Trophoblast cell (in vitro differentiated cells and primary cell): ENCODE data around the gene MT4.
"Not testable (repeated sequence)": the region's sequence is repeated elsewhere in the genome, so short reads cannot be mapped to it uniquely, and the experiment has no call there.

Source experiments
- DNase-seq, 2 donors: peaks; one replicate each; pipeline ENCODE4 v3.0.0-alpha.2; 2016
- H2AFZ ChIP-seq: 2 replicates; pipeline ENCODE4 v1.6.1; 2013; ENCODE audit warnings: low read length, moderate library complexity, mild to moderate bottlenecking; ENCODE audit not compliant: insufficient read depth, poor library complexity
- H2AK5ac ChIP-seq: 2 replicates; pipeline ENCODE4 v1.6.1; 2013; ENCODE audit warnings: mild to moderate bottlenecking, low read length
- H2BK120ac ChIP-seq: 2 replicates; pipeline ENCODE4 v1.6.1; 2013; ENCODE audit warnings: low read length, mild to moderate bottlenecking, moderate library complexity; ENCODE audit not compliant: insufficient read depth, poor library complexity
- H2BK12ac ChIP-seq: 2 replicates; pipeline ENCODE4 v1.6.1; 2013; ENCODE audit warnings: mild to moderate bottlenecking, low read length, moderate library complexity
- H2BK5ac ChIP-seq: 2 replicates; pipeline ENCODE4 v1.6.1; 2013; ENCODE audit warnings: low read length, low read depth, moderate library complexity, mild to moderate bottlenecking; ENCODE audit not compliant: poor library complexity
- H3K14ac ChIP-seq: 2 replicates; pipeline ENCODE4 v1.6.1; 2013; ENCODE audit warnings: mild to moderate bottlenecking, low read length
- H3K18ac ChIP-seq: 2 replicates; pipeline ENCODE4 v1.6.1; 2013; ENCODE audit warnings: mild to moderate bottlenecking, low read length
- H3K23ac ChIP-seq: 2 replicates; pipeline ENCODE4 v1.6.1; 2013; ENCODE audit warnings: low read length
- H3K27ac ChIP-seq: 2 replicates; pipeline ENCODE4 v1.5.1; 2013; ENCODE audit warnings: low read depth, mild to moderate bottlenecking, inconsistent platforms, low read length, moderate library complexity
- H3K27me3 ChIP-seq: 2 replicates; pipeline ENCODE4 v1.6.1; 2013; ENCODE audit warnings: inconsistent platforms, mild to moderate bottlenecking, low read length, moderate library complexity; ENCODE audit not compliant: insufficient read depth
- H3K36me3 ChIP-seq, 2 experiments: 1 replicate in 1 of 2; 2 replicates in 1 of 2; pipeline ENCODE4 v1.6.1; 2013; ENCODE audit warnings: low read length in 2 of 2, mild to moderate bottlenecking in 2 of 2, moderate library complexity in 1 of 2; ENCODE audit not compliant: insufficient read depth in 2 of 2, control insufficient read depth in 1 of 2
- H3K4ac ChIP-seq: 2 replicates; pipeline ENCODE4 v1.6.1; 2013; ENCODE audit warnings: low read depth, mild to moderate bottlenecking, low read length, moderate library complexity
- H3K4me1 ChIP-seq, 2 experiments: 1 replicate in 1 of 2; 2 replicates in 1 of 2; pipeline ENCODE4 v1.6.1; 2013; ENCODE audit warnings: low read length in 2 of 2, mild to moderate bottlenecking in 2 of 2, moderate library complexity in 1 of 2; ENCODE audit not compliant: insufficient read depth in 2 of 2, control insufficient read depth in 1 of 2
- H3K4me2 ChIP-seq: 2 replicates; pipeline ENCODE4 v1.6.1; 2013; ENCODE audit warnings: inconsistent platforms, mild to moderate bottlenecking, low read length, moderate library complexity
- H3K4me3 ChIP-seq: 2 replicates; pipeline ENCODE4 v1.5.1; 2013; ENCODE audit warnings: mild to moderate bottlenecking, low read depth, low read length, inconsistent platforms
- H3K79me1 ChIP-seq: one replicate; pipeline ENCODE4 v1.6.1; 2013; ENCODE audit warnings: low read length
- H3K79me2 ChIP-seq: 2 replicates; pipeline ENCODE4 v1.6.1; 2013; ENCODE audit warnings: low read length, mild to moderate bottlenecking; ENCODE audit not compliant: control insufficient read depth, insufficient read depth, poor library complexity
- H3K9ac ChIP-seq: 2 replicates; pipeline ENCODE4 v1.6.1; 2013; ENCODE audit warnings: mild to moderate bottlenecking, low read length
- H3K9me3 ChIP-seq: 2 replicates; pipeline ENCODE4 v1.6.1; 2013; ENCODE audit warnings: low read depth, mild to moderate bottlenecking, control low read depth, inconsistent platforms, low read length; ENCODE audit not compliant: insufficient read depth
- H4K12ac ChIP-seq: 2 replicates; pipeline ENCODE4 v1.6.1; 2013; ENCODE audit warnings: low read depth, mild to moderate bottlenecking, low read length, moderate library complexity
- H4K8ac ChIP-seq: 2 replicates; pipeline ENCODE4 v1.6.1; 2013; ENCODE audit warnings: low read depth, mild to moderate bottlenecking, low read length, moderate library complexity
- H4K91ac ChIP-seq: one replicate; pipeline ENCODE4 v1.6.1; 2013; ENCODE audit warnings: low read depth, mild to moderate bottlenecking, low read length, moderate library complexity
- WGBS: extraction: QIAGEN DNeasy Blood & Tissue Kit; methylation state at CpG from one replicate; pipeline ENCODE4 v1.1.7; 2013; ENCODE audit warnings: missing lambda C conversion rate; ENCODE audit not compliant: insufficient read length, insufficient coverage; ENCODE audit errors: extremely low coverage; 5-methylcytosine and 5-hydroxymethylcytosine counted together

Gene MT4

GRCh38 chr16:56580391-56581048 is 15.6 kb downstream of the MT4 start:
- Histone ChIP-seq H3K79me2 (no peaks in the 10 kb centered on the region), H3K18ac (no peak overlapping the region), H3K79me1 (no peaks in the 10 kb centered on the region), H4K8ac (no peak overlapping the region), H3K4me1 (peaks cover 0 to 2% of the 10 kb centered on the region in 2 experiments), H3K4me2 (no peak overlapping the region), H2BK12ac (no peak overlapping the region), H3K27me3 (peaks cover 3% of the 10 kb centered on the region), H2AK5ac (no peak overlapping the region), H3K9me3 (peaks cover 2% of the 10 kb centered on the region), H4K12ac (no peak overlapping the region), H3K4ac (no peak overlapping the region), H3K9ac (no peak overlapping the region), H3K14ac (no peak overlapping the region), H2BK120ac (no peak overlapping the region), H4K91ac (no peak overlapping the region), H3K4me3 (no peak overlapping the region), H3K27ac (no peak overlapping the region), H2AFZ (no peak overlapping the region), H2BK5ac (no peak overlapping the region), H3K36me3 (no peaks in the 10 kb centered on the region), H3K23ac (no peak overlapping the region)
- no CpG with 5 or more reads among the region's 6 CpGs for WGBS
- no peak for DNase-seq

- not testable (repeated sequence) for H3K4ac ChIP-seq, H3K9me3 ChIP-seq, H3K27ac ChIP-seq
Measured at GRCh38 chr16:56582911-56583310, 18.0 kb downstream of the MT4 start.

GRCh38 chr16:56583351-56584168 is 18.7 kb downstream of the MT4 start:
- no peak overlapping the region for H3K27ac ChIP-seq
- H3K79me2 ChIP-seq, result no peaks in the 10 kb centered on the region
- DNase-seq, result no peak
- no peak overlapping the region for H3K9ac ChIP-seq
- no peaks in the 10 kb centered on the region for H3K79me1 ChIP-seq
- no peak overlapping the region for H3K23ac ChIP-seq
- H4K91ac ChIP-seq, result no peak overlapping the region
- no peak overlapping the region for H2BK12ac ChIP-seq
- H3K14ac ChIP-seq, result no peak overlapping the region
- peaks cover 12% of the 10 kb centered on the region for H3K27me3 ChIP-seq
- H3K36me3 ChIP-seq, result no peaks in the 10 kb centered on the region
- H2AK5ac ChIP-seq, result no peak overlapping the region
- peaks cover 2% of the 10 kb centered on the region for H3K9me3 ChIP-seq
- no peaks in the 10 kb centered on the region for H3K4me1 ChIP-seq
- H4K8ac ChIP-seq, result no peak overlapping the region
- no peak overlapping the region for H2BK5ac ChIP-seq
- H4K12ac ChIP-seq, result no peak overlapping the region
- no peak overlapping the region for H3K18ac ChIP-seq
- no peak overlapping the region for H2BK120ac ChIP-seq
- no peak overlapping the region for H3K4me2 ChIP-seq
- no CpG with 5 or more reads among the region's 11 CpGs for WGBS
- no peak overlapping the region for H2AFZ ChIP-seq
- H3K4me3 ChIP-seq, result no peak overlapping the region
- H3K4ac ChIP-seq, result no peak overlapping the region

More at GRCh38 chr16:56582911-56583310, 18.0 kb downstream of the MT4 start:
- not testable (repeated sequence) for H3K9ac ChIP-seq, H3K36me3 ChIP-seq, H3K23ac ChIP-seq, H3K14ac ChIP-seq, H2BK12ac ChIP-seq, DNase-seq, H4K12ac ChIP-seq, H3K27me3 ChIP-seq, H2AK5ac ChIP-seq, H3K79me1 ChIP-seq, H3K4me2 ChIP-seq, H2AFZ ChIP-seq, H2BK5ac ChIP-seq, H3K4me3 ChIP-seq, H3K18ac ChIP-seq, H3K79me2 ChIP-seq, H4K91ac ChIP-seq, H4K8ac ChIP-seq, H2BK120ac ChIP-seq, H3K4me1 ChIP-seq
- WGBS, result no CpG with 5 or more reads among the region's 2 CpGs

GRCh38 chr16:56584276-56584675 is 19.4 kb downstream of the MT4 start:
- WGBS, result no CpG with 5 or more reads among the region's 11 CpGs
- H2BK5ac ChIP-seq, result no peak overlapping the region

More at GRCh38 chr16:56584276-56584675, 19.4 kb downstream of the MT4 start:
- Histone ChIP-seq H3K79me1 (no peaks in the 10 kb centered on the region), H3K9ac (no peak overlapping the region), H3K36me3 (no peaks in the 10 kb centered on the region), H2BK120ac (no peak overlapping the region), H3K18ac (no peak overlapping the region), H3K4me2 (no peak overlapping the region), H2BK12ac (no peak overlapping the region), H3K9me3 (peaks cover 4% of the 10 kb centered on the region), H3K27ac (no peak overlapping the region), H3K4me1 (peaks cover 0 to 2% of the 10 kb centered on the region in 2 experiments), H2AFZ (no peak overlapping the region), H2AK5ac (no peak overlapping the region), H3K4ac (no peak overlapping the region), H3K27me3 (peaks cover 19% of the 10 kb centered on the region), H4K91ac (no peak overlapping the region), H3K79me2 (no peaks in the 10 kb centered on the region), H3K4me3 (no peak overlapping the region), H3K14ac (no peak overlapping the region), H3K23ac (no peak overlapping the region), H4K12ac (no peak overlapping the region), H4K8ac (no peak overlapping the region)
- no peak for DNase-seq
